Dendritic cell treated with granulocyte-macrophage colony-stimulating factor and Interleukin-4, amounts not matched to agents 40 ng/mL and 50 ng/mL, for 4 days (primary cell): Measurements from ENCODE around the gene AARS1.
"Not testable (repeated sequence)": the region's sequence is repeated elsewhere in the genome, so short reads cannot be mapped to it uniquely, and the experiment has no call there.

Experiments used
- H3K27ac Mint-ChIP-seq: one replicate; pipeline ENCODE4 v1.8.0; 2022; ENCODE audit warnings: mild to moderate bottlenecking, mixed read lengths
- H3K27me3 Mint-ChIP-seq: one replicate; pipeline ENCODE4 v1.8.0; 2022; ENCODE audit warnings: mild to moderate bottlenecking, mixed read lengths
- H3K36me3 Mint-ChIP-seq: one replicate; pipeline ENCODE4 v1.8.0; 2022; ENCODE audit warnings: low read depth, mixed read lengths
- H3K4me1 Mint-ChIP-seq: one replicate; pipeline ENCODE4 v1.8.0; 2022; ENCODE audit warnings: low read depth, mixed read lengths
- H3K4me3 Mint-ChIP-seq: one replicate; pipeline ENCODE4 v1.8.0; 2022; ENCODE audit warnings: mild to moderate bottlenecking, moderate library complexity, mixed read lengths
- H3K9me3 Mint-ChIP-seq: one replicate; pipeline ENCODE4 v1.8.0; 2022; ENCODE audit warnings: mixed read lengths
- intact Hi-C: fragments of 100-400 bp; cut with micrococcal nuclease; formaldehyde crosslinking; loops from one replicate; pipeline ENCODE4 v1.15.0; 2022

AARS1 gene

DNA sequence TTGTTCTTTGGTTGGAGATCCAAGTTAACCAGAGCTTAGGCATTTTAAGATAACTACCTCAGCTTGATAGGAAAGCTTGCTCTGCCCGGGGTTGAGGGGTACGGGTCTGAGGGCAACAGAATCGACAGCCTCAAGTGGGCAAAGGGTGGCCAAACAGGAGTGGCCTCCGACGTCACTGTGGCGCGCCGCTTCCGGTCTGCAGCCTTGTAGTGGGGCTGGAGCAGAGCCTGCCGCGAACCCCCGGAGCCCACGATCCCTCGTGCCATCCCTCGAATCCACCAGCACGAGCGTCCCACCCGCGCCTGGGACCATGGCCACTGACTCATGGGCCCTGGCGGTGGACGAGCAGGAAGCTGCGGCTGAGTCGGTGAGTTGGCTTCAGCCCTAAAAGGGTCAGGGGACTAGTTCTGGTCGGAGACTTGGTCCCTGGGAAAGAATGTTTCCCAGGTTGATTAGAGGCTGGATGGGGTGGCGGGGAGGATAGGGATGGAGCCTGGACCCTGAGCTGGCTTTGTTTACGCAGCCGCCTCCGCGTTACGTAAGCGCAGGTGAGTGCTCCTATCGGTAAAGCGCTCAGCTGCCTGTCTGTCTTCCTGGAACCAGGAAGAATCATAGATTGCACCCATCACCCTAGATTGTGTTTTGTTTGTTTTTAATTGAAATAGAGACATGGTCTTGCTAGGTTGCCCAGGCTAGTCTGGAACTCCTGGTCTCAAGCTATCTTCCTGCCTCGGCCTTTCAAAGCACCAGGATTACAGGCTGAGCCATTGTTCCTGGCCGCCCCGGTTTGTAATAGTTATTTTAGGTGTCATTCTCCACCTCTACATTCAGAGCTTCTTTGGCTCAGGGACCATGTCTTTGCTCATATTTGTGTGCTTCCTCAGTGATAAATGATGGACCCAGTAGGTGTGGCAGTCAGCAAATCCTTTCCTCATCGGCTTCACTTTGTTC, 10.0 kb upstream of the AARS1 start, which contains the start of gene DDX19B:
TSS of gene DDX19B (plus strand) at position 199 of the 951 bp plus-strand sequence. CDS start at position 311, 112 bp downstream.
- peaks cover 14% of the 10 kb centered on the region for H3K9me3 Mint-ChIP-seq
- H3K27ac Mint-ChIP-seq, result peak within 1 kb of the TSS; percentile 97
- peaks cover 36% of the 10 kb centered on the region for H3K4me1 Mint-ChIP-seq
- intact Hi-C loops, result loop anchor here (1.0 kb wide), 1 partner anchor 47 kb away; the partner anchor contains the start of gene DDX19A
- peaks cover 28% of the 10 kb centered on the region for H3K36me3 Mint-ChIP-seq
- peak within 1 kb of the TSS; percentile 91 for H3K4me3 Mint-ChIP-seq
- no peaks in the 10 kb centered on the region for H3K27me3 Mint-ChIP-seq

DNA sequence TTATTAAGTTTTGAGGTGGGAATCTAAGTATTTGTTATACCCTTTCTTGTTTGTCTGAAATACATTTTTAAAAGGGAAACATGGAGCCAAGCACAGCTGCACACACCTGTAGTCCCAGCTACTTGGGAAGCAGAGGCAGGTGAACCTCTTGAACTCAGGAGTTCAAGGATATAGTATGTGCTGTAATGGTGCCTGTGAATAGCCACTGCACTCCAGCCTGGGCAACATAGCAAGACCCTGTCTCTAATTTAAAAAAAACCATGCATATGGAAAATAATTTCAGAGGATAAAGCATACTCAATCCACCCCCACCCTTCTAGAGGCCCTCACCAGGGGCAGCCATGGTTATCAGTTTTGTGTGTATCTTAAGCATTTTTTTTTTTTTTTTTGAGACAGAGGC, 6.3 kb upstream of the AARS1 start:
- Mint-ChIP-seq H3K4me1 (peaks cover 20% of the 10 kb centered on the region), H3K9me3 (peaks cover 1% of the 10 kb centered on the region), H3K27me3 (no peaks in the 10 kb centered on the region), H3K36me3 (peaks cover 13% of the 10 kb centered on the region), H3K4me3 (no peak overlapping the region), H3K27ac (no peak overlapping the region)
- intact Hi-C loops, result no loop called here

GRCh38 chr16:70294385-70295025, 5.2 kb upstream of the AARS1 start:
- Mint-ChIP-seq H3K4me1 (peaks cover 8% of the 10 kb centered on the region), H3K27ac (no peak overlapping the region), H3K9me3 (no peaks in the 10 kb centered on the region), H3K27me3 (no peaks in the 10 kb centered on the region), H3K4me3 (no peak overlapping the region), H3K36me3 (peaks cover 9% of the 10 kb centered on the region)
- intact Hi-C loops, result no loop called here

GRCh38 chr16:70292148-70292547, 2.8 kb upstream of the AARS1 start:
- peaks cover 16% of the 10 kb centered on the region for H3K36me3 Mint-ChIP-seq
- intact Hi-C loops, H3K27me3 Mint-ChIP-seq, H3K27ac Mint-ChIP-seq, H3K9me3 Mint-ChIP-seq, H3K4me1 Mint-ChIP-seq, H3K4me3 Mint-ChIP-seq: not testable (repeated sequence)

DNA sequence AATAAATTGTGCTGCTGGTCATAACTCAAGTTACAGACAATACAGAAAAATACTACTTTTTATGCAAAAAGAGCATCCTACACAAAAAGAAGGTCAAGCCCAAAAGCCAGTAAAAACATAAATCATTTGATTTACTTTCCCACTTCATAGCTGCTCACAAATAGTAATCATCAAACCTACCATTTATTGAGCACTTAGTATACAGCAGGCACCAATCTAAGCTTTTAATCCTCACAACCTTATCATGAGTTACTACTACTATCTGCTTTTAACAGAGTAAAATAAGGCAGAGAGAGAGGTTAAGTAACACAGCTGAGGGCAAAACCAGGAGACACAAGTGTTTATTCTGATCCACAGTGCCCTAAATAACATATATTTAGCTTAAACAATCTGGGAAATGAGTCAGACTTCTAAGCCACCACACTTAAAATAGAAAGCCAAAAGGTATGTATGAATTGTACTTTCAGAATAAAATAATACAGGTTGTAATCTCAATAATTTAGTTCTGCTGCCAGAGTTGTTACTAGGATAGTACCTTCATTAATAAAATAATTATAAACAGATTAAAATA, 1.7 kb upstream of the AARS1 start:
- intact Hi-C loops, result no loop called here
- H3K36me3 Mint-ChIP-seq, result peaks cover 16% of the 10 kb centered on the region
- no peak overlapping the region for H3K4me3 Mint-ChIP-seq
- no peaks in the 10 kb centered on the region for H3K27me3 Mint-ChIP-seq
- H3K4me1 Mint-ChIP-seq, result peaks cover 7% of the 10 kb centered on the region
- H3K27ac Mint-ChIP-seq, result no peak overlapping the region
- H3K9me3 Mint-ChIP-seq, result no peaks in the 10 kb centered on the region

- intact Hi-C loops, H3K9me3 Mint-ChIP-seq, H3K4me1 Mint-ChIP-seq, H3K27ac Mint-ChIP-seq, H3K27me3 Mint-ChIP-seq: not testable (repeated sequence)
- Mint-ChIP-seq H3K4me3 (peak overlapping the region; percentile 4), H3K36me3 (peaks cover 40% of the 10 kb centered on the region)
Observed at GRCh38 chr16:70287304-70287971, 1.9 kb downstream of the AARS1 start.

GRCh38 chr16:70276392-70276791, 12.9 kb downstream of the AARS1 start:
- intact Hi-C loops, result no loop called here
- no peak overlapping the region for H3K4me3 Mint-ChIP-seq
- no peaks in the 10 kb centered on the region for H3K4me1 Mint-ChIP-seq
- H3K27me3 Mint-ChIP-seq, result no peaks in the 10 kb centered on the region
- H3K27ac Mint-ChIP-seq, result no peak overlapping the region
- peaks cover 91% of the 10 kb centered on the region for H3K36me3 Mint-ChIP-seq
- H3K9me3 Mint-ChIP-seq, result no peaks in the 10 kb centered on the region

DNA sequence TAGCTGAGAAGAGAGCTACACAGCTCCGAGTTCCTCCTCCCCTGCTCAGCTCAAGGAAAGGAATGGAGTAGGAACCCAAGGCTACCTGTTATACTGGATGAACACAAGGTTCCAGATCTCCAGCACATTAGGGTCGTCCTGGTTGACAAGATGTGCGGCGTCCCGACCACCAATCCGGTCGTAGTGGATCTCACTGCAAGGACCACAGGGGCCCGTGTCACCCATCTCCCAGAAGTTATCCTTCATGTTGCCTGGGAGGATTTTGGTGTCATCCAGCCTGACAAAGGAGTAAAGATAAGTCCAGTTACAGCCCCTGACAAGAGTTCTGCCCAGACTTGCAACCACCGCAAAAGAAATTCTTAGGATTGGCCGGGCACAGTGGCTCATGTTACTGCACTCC, 17.6 kb downstream of the AARS1 start:
- Mint-ChIP-seq H3K4me3 (no peak overlapping the region), H3K4me1 (no peaks in the 10 kb centered on the region), H3K9me3 (no peaks in the 10 kb centered on the region), H3K36me3 (peaks cover 92% of the 10 kb centered on the region), H3K27me3 (no peaks in the 10 kb centered on the region), H3K27ac (no peak overlapping the region)
- intact Hi-C loops, result no loop called here

GRCh38 chr16:70270176-70270575, 19.1 kb downstream of the AARS1 start:
- no peaks in the 10 kb centered on the region for H3K9me3 Mint-ChIP-seq
- intact Hi-C loops, result no loop called here
- H3K4me1 Mint-ChIP-seq, result no peaks in the 10 kb centered on the region
- peaks cover 92% of the 10 kb centered on the region for H3K36me3 Mint-ChIP-seq
- H3K4me3 Mint-ChIP-seq, result no peak overlapping the region
- no peaks in the 10 kb centered on the region for H3K27me3 Mint-ChIP-seq
- H3K27ac Mint-ChIP-seq, result no peak overlapping the region

DNA sequence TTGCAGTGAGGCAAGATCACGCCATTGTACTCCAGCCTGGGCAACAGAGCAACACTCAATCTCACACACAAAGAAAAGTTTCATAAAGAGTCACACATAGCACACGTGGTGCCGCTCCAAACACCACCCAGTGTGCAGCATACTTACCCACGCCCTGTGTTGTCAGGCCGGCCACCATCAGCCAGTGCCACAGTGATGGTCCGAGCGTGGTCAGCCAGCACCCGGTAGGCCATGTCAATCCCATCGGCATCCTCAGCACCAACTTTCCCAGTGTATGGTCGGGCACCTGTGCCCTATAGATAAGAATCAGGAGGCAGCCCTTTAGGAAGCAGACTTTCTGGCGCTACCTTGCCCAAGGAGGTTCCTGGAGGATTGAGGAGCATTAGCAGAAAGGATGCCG, 19.8 kb downstream of the AARS1 start:
- Mint-ChIP-seq H3K4me1 (no peaks in the 10 kb centered on the region), H3K27me3 (no peaks in the 10 kb centered on the region), H3K4me3 (no peak overlapping the region), H3K27ac (no peak overlapping the region), H3K36me3 (peaks cover 92% of the 10 kb centered on the region), H3K9me3 (no peaks in the 10 kb centered on the region)
- intact Hi-C loops, result loop anchor here (10.0 kb wide), 1 partner anchor 105 kb away; no protein-coding TSS in a partner anchor

DNA sequence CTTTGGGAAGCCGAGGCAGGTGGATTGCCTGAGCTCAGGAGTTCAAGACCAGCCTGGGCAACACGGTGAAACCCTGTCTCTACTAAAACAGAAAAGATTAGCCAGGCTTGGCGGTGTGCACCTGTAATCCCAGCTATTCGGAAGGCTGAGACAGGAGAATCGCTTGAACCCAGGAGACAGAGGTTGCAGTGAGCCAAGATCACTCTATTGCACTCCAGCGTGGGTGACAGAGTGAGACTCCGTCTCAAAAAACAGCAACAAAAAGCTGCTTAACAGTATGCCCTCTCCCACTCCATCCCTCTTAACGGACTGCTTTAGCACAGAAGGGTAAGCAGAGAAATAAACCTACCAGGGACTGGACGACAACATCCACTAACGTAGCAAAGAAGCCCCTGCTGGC, 21.4 kb downstream of the AARS1 start:
- H3K9me3 Mint-ChIP-seq, H3K27ac Mint-ChIP-seq, H3K4me1 Mint-ChIP-seq, H3K27me3 Mint-ChIP-seq, H3K4me3 Mint-ChIP-seq: not testable (repeated sequence)
- intact Hi-C loops, result loop anchor here (10.0 kb wide), 1 partner anchor 103 kb away; no protein-coding TSS in a partner anchor
- H3K36me3 Mint-ChIP-seq, result peaks cover 100% of the 10 kb centered on the region

GRCh38 chr16:70267516-70267915, 21.8 kb downstream of the AARS1 start:
- Mint-ChIP-seq H3K4me1 (no peaks in the 10 kb centered on the region), H3K4me3 (no peak overlapping the region), H3K27me3 (no peaks in the 10 kb centered on the region), H3K36me3 (peaks cover 100% of the 10 kb centered on the region), H3K9me3 (no peaks in the 10 kb centered on the region), H3K27ac (no peak overlapping the region)
- intact Hi-C loops, result loop anchor here (10.0 kb wide), 1 partner anchor 103 kb away; no protein-coding TSS in a partner anchor

- intact Hi-C loops, result loop anchor here (10.0 kb wide), 1 partner anchor 95 kb away; no protein-coding TSS in a partner anchor
- H3K4me1 Mint-ChIP-seq, H3K27ac Mint-ChIP-seq, H3K4me3 Mint-ChIP-seq, H3K27me3 Mint-ChIP-seq, H3K9me3 Mint-ChIP-seq: not testable (repeated sequence)
- peaks cover 100% of the 10 kb centered on the region for H3K36me3 Mint-ChIP-seq
Observed at GRCh38 chr16:70259903-70260302, 29.4 kb downstream of the AARS1 start.
